Left ventricle myocardium inferior (tissue), 1 donor: Measurements from ENCODE around the gene WTIP. TPM values are rescaled to one million over a fixed set of nuclear protein-coding genes. Genes with fewer than 3 reads are reported as not detected.

Experiments used
- DNase-seq: peaks from one replicate; pipeline ENCODE4 v3.0.0-alpha.2; 2020
- H3K27ac ChIP-seq: fragments of 200-600 bp; replicated peaks from 2 replicates; pipeline ENCODE4 v1.8.0; 2021
- H3K27me3 ChIP-seq: fragments of 200-600 bp; 2 replicates; pipeline ENCODE4 v1.8.0; 2021; ENCODE audit warnings: low read depth
- H3K36me3 ChIP-seq: fragments of 200-600 bp; 2 replicates; pipeline ENCODE4 v1.8.0; 2021
- H3K4me1 ChIP-seq: fragments of 200-600 bp; 2 replicates; pipeline ENCODE4 v1.8.0; 2021
- H3K4me3 ChIP-seq: fragments of 200-600 bp; 2 replicates; pipeline ENCODE4 v1.8.0; 2021; ENCODE audit warnings: mild to moderate bottlenecking, moderate library complexity
- H3K9me3 ChIP-seq: fragments of 200-600 bp; replicated peaks from 2 replicates; pipeline ENCODE4 v1.8.0; 2021
- intact Hi-C: fragments of 100-400 bp; cut with micrococcal nuclease; formaldehyde crosslinking; loops from one replicate; pipeline ENCODE4 v1.11.0; 2022
- total RNA-seq: library from RNA; stranded (reverse); fragmentation: NEBNext Ultra II Directional; extraction: Animal tissue kit (Norgen Biotek cat#: 25700); gene quantifications from one replicate; pipeline ENCODE4 v1.2.1, GENCODE V29; 2021
- TF ChIP-seq, protein P1 (sequence below): fragments of 200-600 bp; IDR thresholded peaks from 2 replicates; pipeline ENCODE4 v1.8.0; 2021; ENCODE audit warnings: antibody characterized with exemption, mild to moderate bottlenecking, borderline replicate concordance
- donor health status: DM: no; HTN: yes; CAD: no; lungs with severe emphysema.

The WTIP gene
- total RNA-seq, 1 donor from 2014 or later, result 19.5 TPM

DNA sequence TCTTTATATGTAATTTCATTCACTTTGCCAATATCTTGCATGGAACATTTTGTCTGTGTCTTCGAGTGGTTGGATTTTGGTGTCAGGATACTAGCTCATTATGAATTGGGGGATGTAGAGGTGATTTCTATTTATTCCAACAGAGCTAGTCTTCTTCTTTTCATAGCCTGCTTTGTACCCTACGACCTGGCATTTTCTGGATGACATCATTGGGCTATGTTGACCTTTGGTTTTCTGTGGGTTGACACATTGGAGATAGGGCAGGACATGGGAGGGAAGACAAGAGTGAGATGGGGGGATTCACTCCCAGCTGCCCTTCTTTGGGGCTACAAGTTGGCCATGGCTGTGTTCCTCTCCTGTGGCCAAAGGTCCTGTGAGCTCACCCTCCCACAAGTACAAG, 38.0 kb downstream of the WTIP start:
- DNase-seq, result no peak
- intact Hi-C loops, result no loop called here
- Histone ChIP-seq H3K36me3 (no peaks in the 10 kb centered on the region), H3K27ac (no peak overlapping the region), H3K4me1 (no peaks in the 10 kb centered on the region), H3K4me3 (no peak overlapping the region), H3K27me3 (peaks cover 28% of the 10 kb centered on the region), H3K9me3 (no peaks in the 10 kb centered on the region)
- TF ChIP-seq, protein P1, sequence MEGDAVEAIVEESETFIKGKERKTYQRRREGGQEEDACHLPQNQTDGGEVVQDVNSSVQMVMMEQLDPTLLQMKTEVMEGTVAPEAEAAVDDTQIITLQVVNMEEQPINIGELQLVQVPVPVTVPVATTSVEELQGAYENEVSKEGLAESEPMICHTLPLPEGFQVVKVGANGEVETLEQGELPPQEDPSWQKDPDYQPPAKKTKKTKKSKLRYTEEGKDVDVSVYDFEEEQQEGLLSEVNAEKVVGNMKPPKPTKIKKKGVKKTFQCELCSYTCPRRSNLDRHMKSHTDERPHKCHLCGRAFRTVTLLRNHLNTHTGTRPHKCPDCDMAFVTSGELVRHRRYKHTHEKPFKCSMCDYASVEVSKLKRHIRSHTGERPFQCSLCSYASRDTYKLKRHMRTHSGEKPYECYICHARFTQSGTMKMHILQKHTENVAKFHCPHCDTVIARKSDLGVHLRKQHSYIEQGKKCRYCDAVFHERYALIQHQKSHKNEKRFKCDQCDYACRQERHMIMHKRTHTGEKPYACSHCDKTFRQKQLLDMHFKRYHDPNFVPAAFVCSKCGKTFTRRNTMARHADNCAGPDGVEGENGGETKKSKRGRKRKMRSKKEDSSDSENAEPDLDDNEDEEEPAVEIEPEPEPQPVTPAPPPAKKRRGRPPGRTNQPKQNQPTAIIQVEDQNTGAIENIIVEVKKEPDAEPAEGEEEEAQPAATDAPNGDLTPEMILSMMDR, result no peak

DNA sequence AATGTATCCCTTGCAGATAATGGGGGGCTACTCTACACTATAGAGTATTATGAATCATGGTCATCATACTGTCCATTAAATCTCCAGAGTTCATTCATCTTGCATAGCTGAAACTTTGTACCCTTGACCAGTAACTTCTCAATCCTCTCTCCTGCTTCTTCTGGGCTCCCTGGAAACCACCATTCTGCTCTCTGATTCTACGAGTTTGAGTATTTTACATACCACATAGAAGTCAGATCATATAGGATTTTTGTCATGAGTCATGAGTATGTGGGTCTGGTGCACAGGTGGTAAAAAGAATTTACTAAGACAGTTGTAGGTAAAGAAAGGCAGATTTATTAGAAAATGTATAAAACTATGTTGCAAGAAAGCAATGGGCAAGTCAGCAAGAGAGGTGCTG, 41.9 kb downstream of the WTIP start:
- intact Hi-C loops, result no loop called here
- no peak for DNase-seq
- H3K36me3 ChIP-seq, result no peaks in the 10 kb centered on the region

DNA sequence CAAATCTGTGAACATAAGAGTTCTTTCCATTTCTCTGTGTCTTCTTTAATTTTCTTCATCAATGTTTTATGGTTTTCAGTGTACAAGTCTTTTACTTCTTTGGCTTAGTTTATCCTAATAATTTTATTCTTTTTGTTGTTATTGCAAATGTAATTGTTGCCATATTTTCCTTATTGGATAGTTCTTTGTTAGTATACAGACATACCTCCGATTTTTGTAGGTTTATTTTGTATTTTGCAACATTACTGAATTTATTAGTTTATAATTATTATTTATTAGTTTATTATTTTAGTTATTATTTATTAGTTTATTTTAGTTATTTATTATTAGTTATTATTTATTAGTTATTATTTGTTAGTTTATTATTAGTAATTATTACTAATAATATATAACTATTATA, 43.4 kb downstream of the WTIP start:
- H3K4me1 ChIP-seq, result no peaks in the 10 kb centered on the region
- no peak overlapping the region for H3K4me3 ChIP-seq
- intact Hi-C loops, result no loop called here
- DNase-seq, result no peak
- H3K27me3 ChIP-seq, result peaks cover 27% of the 10 kb centered on the region
- TF ChIP-seq, protein P1, result no peak
- no peaks in the 10 kb centered on the region for H3K36me3 ChIP-seq
- no peak overlapping the region for H3K27ac ChIP-seq
- H3K9me3 ChIP-seq, result no peaks in the 10 kb centered on the region

More for the DNA sequence above, 41.9 kb downstream of the WTIP start:
- Histone ChIP-seq H3K9me3 (no peaks in the 10 kb centered on the region), H3K4me1 (no peaks in the 10 kb centered on the region), H3K4me3 (no peak overlapping the region), H3K27me3 (peaks cover 27% of the 10 kb centered on the region), H3K27ac (no peak overlapping the region)
- TF ChIP-seq, protein P1, result no peak

DNA sequence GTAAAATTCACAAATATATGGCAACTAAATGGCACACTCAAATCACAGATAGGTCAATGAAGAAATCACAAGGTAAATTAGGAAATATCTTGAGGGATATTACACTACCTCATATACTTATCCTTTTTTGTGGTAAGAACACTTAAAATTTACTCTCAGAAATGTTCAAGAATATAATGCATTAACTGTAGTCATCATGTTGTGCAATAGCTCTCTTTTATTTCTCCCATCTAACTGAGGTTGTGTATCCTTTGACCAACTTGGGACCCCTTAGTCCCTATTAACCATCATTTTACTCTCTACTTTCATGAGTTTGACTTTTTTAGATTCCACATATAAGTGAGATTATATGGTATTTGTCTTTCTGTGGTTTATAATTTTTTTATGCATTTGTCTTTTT, 52.6 kb downstream of the WTIP start:
- Histone ChIP-seq H3K27ac (no peak overlapping the region), H3K4me1 (no peaks in the 10 kb centered on the region)
- TF ChIP-seq, protein P1, result no peak

DNA sequence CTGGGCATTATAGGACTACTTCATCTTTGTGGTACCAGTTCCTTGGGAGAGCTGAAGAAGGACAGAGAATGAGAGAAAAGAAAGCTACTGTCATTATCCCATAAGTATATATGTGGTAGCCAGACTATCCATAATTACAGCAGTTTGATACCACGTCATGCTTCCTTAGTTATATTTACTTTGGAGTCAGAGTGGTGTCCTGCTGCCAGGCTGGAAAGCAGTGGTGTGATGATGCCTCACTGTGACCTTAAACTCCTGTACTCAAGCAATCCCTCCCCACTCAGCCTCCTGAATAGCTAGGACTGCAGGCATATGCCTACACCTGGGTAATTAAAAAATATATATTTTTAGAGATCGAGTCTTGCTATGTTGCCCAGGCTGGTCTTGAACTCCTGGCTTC, 57.8 kb downstream of the WTIP start:
- no peak overlapping the region for H3K4me3 ChIP-seq
- DNase-seq, result no peak
- peaks cover 27% of the 10 kb centered on the region for H3K9me3 ChIP-seq
- TF ChIP-seq, protein P1, result no peak
- intact Hi-C loops, result no loop called here
- no peaks in the 10 kb centered on the region for H3K27me3 ChIP-seq
- H3K36me3 ChIP-seq, result no peaks in the 10 kb centered on the region
- no peak overlapping the region for H3K27ac ChIP-seq
- no peaks in the 10 kb centered on the region for H3K4me1 ChIP-seq

More for the DNA sequence above, 52.6 kb downstream of the WTIP start:
- H3K9me3 ChIP-seq, result no peaks in the 10 kb centered on the region
- no peak for DNase-seq
- intact Hi-C loops, result no loop called here
- no peaks in the 10 kb centered on the region for H3K36me3 ChIP-seq
- H3K4me3 ChIP-seq, result no peak overlapping the region
- peaks cover 11% of the 10 kb centered on the region for H3K27me3 ChIP-seq
